PFSK-1 (cell line): ENCODE measurements around the gene SEMA3C.

Experiments used
- POLR2AphosphoS5 ChIP-seq: IDR thresholded peaks from 2 replicates; pipeline ENCODE4 v1.6.1; 2012; ENCODE audit warnings: low read depth, mild to moderate bottlenecking, control low read depth, low read length, moderate library complexity
- SIN3A ChIP-seq: IDR thresholded peaks from 2 replicates; pipeline ENCODE4 v1.6.1; 2012; ENCODE audit warnings: mild to moderate bottlenecking, low read length, moderate library complexity, borderline replicate concordance; ENCODE audit not compliant: insufficient read depth
- TAF1 ChIP-seq: IDR thresholded peaks from 2 replicates; pipeline ENCODE4 v1.6.1; 2012; ENCODE audit warnings: low read length, control low read depth, borderline replicate concordance; ENCODE audit not compliant: insufficient read depth
- TF ChIP-seq, protein P1 (sequence below), 2 experiments: IDR thresholded peaks; 2 replicates each; pipeline versions ENCODE4 v1.6.1 to v1.8.0; 2011 to 2012; ENCODE audit warnings: low read depth in 2 of 2, low read length in 2 of 2, control low read depth in 1 of 2, inconsistent platforms in 1 of 2, mild to moderate bottlenecking in 1 of 2, moderate library complexity in 1 of 2; ENCODE audit not compliant: insufficient read depth in 1 of 2

DNA sequence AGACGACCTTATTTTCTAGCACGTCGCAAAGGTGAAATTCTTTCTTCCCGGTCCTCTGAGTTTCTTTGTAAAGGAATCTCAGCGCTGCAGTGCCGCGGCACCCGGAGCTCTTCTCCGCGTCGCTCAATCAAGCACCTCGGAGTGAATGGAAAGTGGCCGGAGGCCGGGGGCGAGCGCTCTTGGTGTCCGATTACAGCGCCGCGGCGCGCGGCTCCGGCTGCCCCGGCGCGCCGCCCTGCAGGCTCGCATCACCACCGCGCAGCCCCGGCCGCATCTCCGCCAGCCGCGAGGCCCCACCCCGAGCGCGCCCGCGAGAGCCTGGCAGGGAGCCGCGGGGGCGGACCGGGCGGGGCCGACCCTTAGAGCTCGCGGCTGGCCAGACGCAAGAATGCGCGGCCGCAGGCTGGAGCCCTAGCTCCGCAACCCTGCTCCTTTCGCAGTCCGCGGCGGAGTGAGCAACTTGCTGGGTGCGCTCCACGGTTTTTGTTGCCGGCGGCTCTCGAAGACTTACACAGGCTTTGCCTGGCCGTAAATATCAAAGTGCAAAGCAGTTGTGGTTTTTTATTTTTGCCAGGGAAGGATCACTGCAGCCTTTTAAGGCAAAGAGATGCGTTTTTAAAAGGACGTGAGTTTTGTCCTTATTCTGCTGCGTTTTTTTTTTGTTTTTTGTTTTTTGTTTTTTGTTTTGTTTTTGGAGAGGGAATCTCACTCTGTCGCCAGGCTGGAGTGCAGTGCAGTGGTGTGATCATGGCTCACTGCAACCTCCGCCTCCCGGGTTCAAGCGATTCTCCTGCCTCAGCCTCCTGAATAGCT lies at the start of gene SEMA3C:
- TF ChIP-seq POLR2AphosphoS5 (no peak), SIN3A (no peak), TAF1 (no peak)
- TF ChIP-seq, protein P1, sequence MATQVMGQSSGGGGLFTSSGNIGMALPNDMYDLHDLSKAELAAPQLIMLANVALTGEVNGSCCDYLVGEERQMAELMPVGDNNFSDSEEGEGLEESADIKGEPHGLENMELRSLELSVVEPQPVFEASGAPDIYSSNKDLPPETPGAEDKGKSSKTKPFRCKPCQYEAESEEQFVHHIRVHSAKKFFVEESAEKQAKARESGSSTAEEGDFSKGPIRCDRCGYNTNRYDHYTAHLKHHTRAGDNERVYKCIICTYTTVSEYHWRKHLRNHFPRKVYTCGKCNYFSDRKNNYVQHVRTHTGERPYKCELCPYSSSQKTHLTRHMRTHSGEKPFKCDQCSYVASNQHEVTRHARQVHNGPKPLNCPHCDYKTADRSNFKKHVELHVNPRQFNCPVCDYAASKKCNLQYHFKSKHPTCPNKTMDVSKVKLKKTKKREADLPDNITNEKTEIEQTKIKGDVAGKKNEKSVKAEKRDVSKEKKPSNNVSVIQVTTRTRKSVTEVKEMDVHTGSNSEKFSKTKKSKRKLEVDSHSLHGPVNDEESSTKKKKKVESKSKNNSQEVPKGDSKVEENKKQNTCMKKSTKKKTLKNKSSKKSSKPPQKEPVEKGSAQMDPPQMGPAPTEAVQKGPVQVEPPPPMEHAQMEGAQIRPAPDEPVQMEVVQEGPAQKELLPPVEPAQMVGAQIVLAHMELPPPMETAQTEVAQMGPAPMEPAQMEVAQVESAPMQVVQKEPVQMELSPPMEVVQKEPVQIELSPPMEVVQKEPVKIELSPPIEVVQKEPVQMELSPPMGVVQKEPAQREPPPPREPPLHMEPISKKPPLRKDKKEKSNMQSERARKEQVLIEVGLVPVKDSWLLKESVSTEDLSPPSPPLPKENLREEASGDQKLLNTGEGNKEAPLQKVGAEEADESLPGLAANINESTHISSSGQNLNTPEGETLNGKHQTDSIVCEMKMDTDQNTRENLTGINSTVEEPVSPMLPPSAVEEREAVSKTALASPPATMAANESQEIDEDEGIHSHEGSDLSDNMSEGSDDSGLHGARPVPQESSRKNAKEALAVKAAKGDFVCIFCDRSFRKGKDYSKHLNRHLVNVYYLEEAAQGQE (IDR thresholded peaks at IDR 0.05; ENCODE audit: insufficient read depth in 1 of 2, low read depth in 2 of 2, low read length in 2 of 2) = no peak
